GM23338 (cell line): Measurements from ENCODE around the gene TMC3. TPM values are rescaled to one million over a fixed set of nuclear protein-coding genes. Genes with fewer than 3 reads are reported as not detected.

Source experiments
- ATAC-seq: fragments of 200-7000 bp; cut with Tn5 transposase; 3 replicates; pipeline ENCODE4 v1.9.1; 2020
- DNase-seq: peaks from one replicate; pipeline ENCODE4 v3.0.0-alpha.2; 2015; ENCODE audit warnings: low spot score
- H2AFZ ChIP-seq: fragments of 200-600 bp; sonication (generic); 2 replicates; pipeline ENCODE4 v1.8.0; 2016; ENCODE audit warnings: antibody characterized with exemption, mild to moderate bottlenecking, moderate library complexity
- H3F3A ChIP-seq: fragments of 200-600 bp; sonication (generic); replicated peaks from 2 replicates; pipeline ENCODE4 v1.8.0; 2017; ENCODE audit warnings: antibody characterized with exemption, mixed run types, low read depth
- H3K27ac ChIP-seq: fragments of 200-600 bp; sonication (generic); 2 replicates; pipeline ENCODE4 v1.6.1; 2016; ENCODE audit warnings: low read depth
- H3K27me3 ChIP-seq: fragments of 200-600 bp; sonication (generic); 2 replicates; pipeline ENCODE4 v1.8.0; 2016; ENCODE audit warnings: mild to moderate bottlenecking, mixed run types, moderate library complexity; ENCODE audit not compliant: insufficient read depth
- H3K36me3 ChIP-seq: fragments of 200-600 bp; sonication (generic); 2 replicates; pipeline ENCODE4 v1.8.0; 2016; ENCODE audit warnings: mild to moderate bottlenecking; ENCODE audit not compliant: insufficient read depth
- H3K4me1 ChIP-seq: fragments of 200-600 bp; sonication (generic); 2 replicates; pipeline ENCODE4 v1.8.0; 2016; ENCODE audit warnings: mild to moderate bottlenecking, moderate library complexity; ENCODE audit not compliant: insufficient read depth
- H3K4me2 ChIP-seq: fragments of 200-600 bp; sonication (generic); 2 replicates; pipeline ENCODE4 v1.7.1; 2017; ENCODE audit warnings: mixed run types
- H3K4me3 ChIP-seq: fragments of 200-600 bp; sonication (generic); 2 replicates; pipeline ENCODE4 v1.6.1; 2016; ENCODE audit warnings: mixed run types
- H3K79me2 ChIP-seq: fragments of 200-600 bp; sonication (generic); replicated peaks from 2 replicates; pipeline ENCODE4 v1.8.0; 2017; ENCODE audit warnings: mild to moderate bottlenecking; ENCODE audit not compliant: insufficient read depth
- H3K9me2 ChIP-seq: fragments of 200-600 bp; sonication (generic); 2 replicates; pipeline ENCODE4 v1.8.0; 2017; ENCODE audit not compliant: insufficient read depth
- H4K20me1 ChIP-seq: fragments of 200-600 bp; sonication (generic); replicated peaks from 2 replicates; pipeline ENCODE4 v1.8.0; 2017; ENCODE audit warnings: mild to moderate bottlenecking; ENCODE audit not compliant: insufficient read depth
- H3K27ac Mint-ChIP-seq: 2 replicates; pipeline ENCODE4 v1.8.0; 2020; ENCODE audit warnings: inconsistent platforms, mild to moderate bottlenecking, moderate library complexity, mixed read lengths
- H3K27me3 Mint-ChIP-seq: 3 replicates; pipeline ENCODE4 v1.8.0; 2022; ENCODE audit warnings: low read depth, mild to moderate bottlenecking, moderate library complexity, mixed read lengths, inconsistent platforms; ENCODE audit not compliant: insufficient read depth, poor library complexity
- H3K36me3 Mint-ChIP-seq: 3 replicates; pipeline ENCODE4 v1.8.0; 2021; ENCODE audit warnings: low read depth, mild to moderate bottlenecking, inconsistent platforms, moderate library complexity, mixed read lengths
- H3K4me1 Mint-ChIP-seq: 3 replicates; pipeline ENCODE4 v1.8.0; 2020; ENCODE audit warnings: mild to moderate bottlenecking, inconsistent platforms, mixed read lengths
- H3K4me3 Mint-ChIP-seq: 3 replicates; pipeline ENCODE4 v1.8.0; 2021; ENCODE audit warnings: moderate library complexity, mild to moderate bottlenecking, inconsistent platforms, mixed read lengths
- H3K9me3 Mint-ChIP-seq: 3 replicates; pipeline ENCODE4 v1.8.0; 2020; ENCODE audit warnings: moderate library complexity, mild to moderate bottlenecking, inconsistent platforms, mixed read lengths
- EZH2 ChIP-seq: fragments of 200-600 bp; sonication (generic); IDR thresholded peaks from one replicate; pipeline ENCODE4 v1.8.0; 2017; ENCODE audit warnings: antibody characterized with exemption, mild to moderate bottlenecking, low read depth; ENCODE audit not compliant: unreplicated experiment
- EZH2phosphoT487 ChIP-seq: fragments of 200-600 bp; sonication (generic); IDR thresholded peaks from one replicate; pipeline ENCODE4 v1.8.1; 2018; ENCODE audit warnings: antibody characterized with exemption; ENCODE audit not compliant: unreplicated experiment
- JUNB ChIP-seq: IDR thresholded peaks from one replicate; pipeline ENCODE4 v1.6.1; 2016; ENCODE audit warnings: antibody characterized with exemption; ENCODE audit not compliant: unreplicated experiment
- NANOG ChIP-seq: IDR thresholded peaks from 2 replicates; pipeline ENCODE4 v1.6.1; 2016; ENCODE audit warnings: antibody characterized with exemption, borderline replicate concordance
- POLR2AphosphoS5 ChIP-seq: IDR thresholded peaks from 2 replicates; pipeline ENCODE4 v1.6.1; 2016; ENCODE audit warnings: antibody characterized with exemption, low read depth
- STAT1 ChIP-seq: IDR thresholded peaks from one replicate; pipeline ENCODE4 v1.6.1; 2016; ENCODE audit warnings: antibody characterized with exemption; ENCODE audit not compliant: unreplicated experiment
- ZNF331 ChIP-seq: fragments of 250-450 bp; sonication (Bioruptor Pico); IDR thresholded peaks from 2 replicates; pipeline ENCODE4 v1.5.0; 2020; ENCODE audit warnings: low read depth, mild to moderate bottlenecking, moderate library complexity
- polyA plus RNA-seq: library from polyadenylated mRNA; unstranded; fragments of >200 nt; fragmentation: Nextera tagmentation; extraction: Ambion mirVana; gene quantifications from 2 replicates; pipeline ENCODE4 v1.2.1, GENCODE V29; 2016
- total RNA-seq: library from RNA; depleted of rRNA; stranded (reverse); fragments of >200 nt; shearing (Covaris generic); gene quantifications from 2 replicates; pipeline ENCODE4 v1.2.3, GENCODE V29; 2014
- TF ChIP-seq, protein P1 (sequence below), 2 experiments: fragments of 200-600 bp in 1 of 2; sonication (generic) in 1 of 2; conservative IDR thresholded peaks; 2 replicates each; pipeline versions ENCODE4 v1.5.1 to v1.6.1; 2016 to 2017; ENCODE audit warnings: antibody characterized with exemption in 2 of 2, low read depth in 2 of 2, mild to moderate bottlenecking in 2 of 2, moderate library complexity in 1 of 2
- TF ChIP-seq, protein P2 (sequence below): IDR thresholded peaks from one replicate; pipeline ENCODE4 v1.6.1; 2018; ENCODE audit warnings: antibody characterized with exemption; ENCODE audit not compliant: unreplicated experiment
- TF ChIP-seq, protein P3 (sequence below): IDR thresholded peaks from 2 replicates; pipeline ENCODE4 v1.6.1; 2016; ENCODE audit warnings: antibody characterized with exemption

The TMC3 gene
- total and polyA plus RNA-seq, 2 experiments from 2014 or later: 0.10 TPM; not detected in 1

DNA sequence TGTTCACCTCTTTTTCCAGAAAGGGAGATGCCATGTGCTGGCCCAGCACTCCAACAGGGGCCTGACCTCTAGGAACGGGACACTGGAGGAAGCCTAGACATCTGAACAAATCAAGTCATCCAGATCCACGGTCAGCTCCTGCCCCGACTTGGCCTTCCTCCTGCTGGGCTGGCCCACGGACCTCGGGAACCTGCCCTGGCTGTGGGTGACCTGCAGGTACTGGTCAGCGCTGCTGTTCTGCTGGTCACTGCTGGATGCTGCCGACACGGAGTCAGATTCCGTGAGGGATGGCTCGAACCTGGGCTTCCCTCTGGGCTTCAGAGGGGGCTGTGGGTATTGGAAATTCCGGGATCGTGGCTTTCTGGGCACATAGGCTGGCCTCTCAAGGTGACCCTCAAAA lies 41.7 kb downstream of the TMC3 start:
- Mint-ChIP-seq H3K4me1 (no peaks in the 10 kb centered on the region; the same call in 2 of the 3 replicates), H3K27me3 (peaks cover 9% of the 10 kb centered on the region), H3K27ac (no peak overlapping the region), H3K36me3 (no peaks in the 10 kb centered on the region), H3K9me3 (no peaks in the 10 kb centered on the region), H3K4me3 (no peak overlapping the region)
- Histone ChIP-seq H3K79me2 (no peaks in the 10 kb centered on the region), H3K4me3 (no peak overlapping the region), H3K4me1 (no peaks in the 10 kb centered on the region), H2AFZ (no peak overlapping the region), H3K9me2 (no peaks in the 10 kb centered on the region), H3K27ac (no peak overlapping the region), H3K27me3 (no peaks in the 10 kb centered on the region), H3K36me3 (no peaks in the 10 kb centered on the region), H4K20me1 (no peaks in the 10 kb centered on the region), H3K4me2 (no peak overlapping the region), H3F3A (no peaks in the 10 kb centered on the region)
- DNase-seq: no peak
- no peak for ATAC-seq
- TF ChIP-seq, protein P1, sequence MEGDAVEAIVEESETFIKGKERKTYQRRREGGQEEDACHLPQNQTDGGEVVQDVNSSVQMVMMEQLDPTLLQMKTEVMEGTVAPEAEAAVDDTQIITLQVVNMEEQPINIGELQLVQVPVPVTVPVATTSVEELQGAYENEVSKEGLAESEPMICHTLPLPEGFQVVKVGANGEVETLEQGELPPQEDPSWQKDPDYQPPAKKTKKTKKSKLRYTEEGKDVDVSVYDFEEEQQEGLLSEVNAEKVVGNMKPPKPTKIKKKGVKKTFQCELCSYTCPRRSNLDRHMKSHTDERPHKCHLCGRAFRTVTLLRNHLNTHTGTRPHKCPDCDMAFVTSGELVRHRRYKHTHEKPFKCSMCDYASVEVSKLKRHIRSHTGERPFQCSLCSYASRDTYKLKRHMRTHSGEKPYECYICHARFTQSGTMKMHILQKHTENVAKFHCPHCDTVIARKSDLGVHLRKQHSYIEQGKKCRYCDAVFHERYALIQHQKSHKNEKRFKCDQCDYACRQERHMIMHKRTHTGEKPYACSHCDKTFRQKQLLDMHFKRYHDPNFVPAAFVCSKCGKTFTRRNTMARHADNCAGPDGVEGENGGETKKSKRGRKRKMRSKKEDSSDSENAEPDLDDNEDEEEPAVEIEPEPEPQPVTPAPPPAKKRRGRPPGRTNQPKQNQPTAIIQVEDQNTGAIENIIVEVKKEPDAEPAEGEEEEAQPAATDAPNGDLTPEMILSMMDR (conservative IDR thresholded peaks at IDR 0.05; ENCODE audit: low read depth in 2 of 2): no peak

DNA sequence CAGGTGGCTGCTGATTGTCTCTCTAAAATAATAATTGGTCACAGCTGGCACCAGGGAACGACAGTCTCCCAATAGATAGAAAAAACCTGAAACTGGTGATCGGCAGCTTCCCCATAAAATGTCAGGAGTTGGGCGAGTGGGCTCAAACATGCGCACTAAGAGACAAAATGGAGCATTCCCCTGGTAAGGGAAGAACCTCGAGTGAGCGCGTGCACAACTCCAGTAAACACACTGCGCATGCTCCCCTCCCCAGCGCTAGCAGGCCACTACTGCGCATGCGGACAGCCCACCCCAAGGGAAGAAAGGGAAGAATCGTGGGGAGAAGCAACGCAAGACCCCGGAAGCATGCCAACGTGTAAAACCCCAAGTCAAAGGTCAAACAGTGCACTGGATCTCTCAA lies 42.4 kb downstream of the TMC3 start:
- H2AFZ ChIP-seq: no peak overlapping the region
- DNase-seq (no peak), ATAC-seq (no peak)
- H3K36me3 Mint-ChIP-seq: no peaks in the 10 kb centered on the region
- no peaks in the 10 kb centered on the region for H3K79me2 ChIP-seq
- no peak overlapping the region for H3K27ac ChIP-seq
- H3K4me3 ChIP-seq: no peak overlapping the region
- no peak overlapping the region for H3K4me3 Mint-ChIP-seq
- H3K27me3 Mint-ChIP-seq: peaks cover 9% of the 10 kb centered on the region
- H3F3A ChIP-seq: no peaks in the 10 kb centered on the region
- H3K27me3 ChIP-seq: no peaks in the 10 kb centered on the region
- no peaks in the 10 kb centered on the region for H3K9me3 Mint-ChIP-seq
- H3K4me1 Mint-ChIP-seq: no peaks in the 10 kb centered on the region
- no peaks in the 10 kb centered on the region for H4K20me1 ChIP-seq
- H3K27ac Mint-ChIP-seq: no peak overlapping the region
- no peaks in the 10 kb centered on the region for H3K9me2 ChIP-seq
- no peak overlapping the region for H3K4me2 ChIP-seq
- no peaks in the 10 kb centered on the region for H3K36me3 ChIP-seq
- H3K4me1 ChIP-seq: no peaks in the 10 kb centered on the region
- TF ChIP-seq ZNF331 (CRISPR knock-in tag) (no peak), EZH2phosphoT487 (no peak), STAT1 (no peak), JUNB (no peak), EZH2 (no peak), POLR2AphosphoS5 (no peak), NANOG (no peak)
- TF ChIP-seq, protein P2, sequence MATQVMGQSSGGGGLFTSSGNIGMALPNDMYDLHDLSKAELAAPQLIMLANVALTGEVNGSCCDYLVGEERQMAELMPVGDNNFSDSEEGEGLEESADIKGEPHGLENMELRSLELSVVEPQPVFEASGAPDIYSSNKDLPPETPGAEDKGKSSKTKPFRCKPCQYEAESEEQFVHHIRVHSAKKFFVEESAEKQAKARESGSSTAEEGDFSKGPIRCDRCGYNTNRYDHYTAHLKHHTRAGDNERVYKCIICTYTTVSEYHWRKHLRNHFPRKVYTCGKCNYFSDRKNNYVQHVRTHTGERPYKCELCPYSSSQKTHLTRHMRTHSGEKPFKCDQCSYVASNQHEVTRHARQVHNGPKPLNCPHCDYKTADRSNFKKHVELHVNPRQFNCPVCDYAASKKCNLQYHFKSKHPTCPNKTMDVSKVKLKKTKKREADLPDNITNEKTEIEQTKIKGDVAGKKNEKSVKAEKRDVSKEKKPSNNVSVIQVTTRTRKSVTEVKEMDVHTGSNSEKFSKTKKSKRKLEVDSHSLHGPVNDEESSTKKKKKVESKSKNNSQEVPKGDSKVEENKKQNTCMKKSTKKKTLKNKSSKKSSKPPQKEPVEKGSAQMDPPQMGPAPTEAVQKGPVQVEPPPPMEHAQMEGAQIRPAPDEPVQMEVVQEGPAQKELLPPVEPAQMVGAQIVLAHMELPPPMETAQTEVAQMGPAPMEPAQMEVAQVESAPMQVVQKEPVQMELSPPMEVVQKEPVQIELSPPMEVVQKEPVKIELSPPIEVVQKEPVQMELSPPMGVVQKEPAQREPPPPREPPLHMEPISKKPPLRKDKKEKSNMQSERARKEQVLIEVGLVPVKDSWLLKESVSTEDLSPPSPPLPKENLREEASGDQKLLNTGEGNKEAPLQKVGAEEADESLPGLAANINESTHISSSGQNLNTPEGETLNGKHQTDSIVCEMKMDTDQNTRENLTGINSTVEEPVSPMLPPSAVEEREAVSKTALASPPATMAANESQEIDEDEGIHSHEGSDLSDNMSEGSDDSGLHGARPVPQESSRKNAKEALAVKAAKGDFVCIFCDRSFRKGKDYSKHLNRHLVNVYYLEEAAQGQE: no peak
- TF ChIP-seq, protein P3, sequence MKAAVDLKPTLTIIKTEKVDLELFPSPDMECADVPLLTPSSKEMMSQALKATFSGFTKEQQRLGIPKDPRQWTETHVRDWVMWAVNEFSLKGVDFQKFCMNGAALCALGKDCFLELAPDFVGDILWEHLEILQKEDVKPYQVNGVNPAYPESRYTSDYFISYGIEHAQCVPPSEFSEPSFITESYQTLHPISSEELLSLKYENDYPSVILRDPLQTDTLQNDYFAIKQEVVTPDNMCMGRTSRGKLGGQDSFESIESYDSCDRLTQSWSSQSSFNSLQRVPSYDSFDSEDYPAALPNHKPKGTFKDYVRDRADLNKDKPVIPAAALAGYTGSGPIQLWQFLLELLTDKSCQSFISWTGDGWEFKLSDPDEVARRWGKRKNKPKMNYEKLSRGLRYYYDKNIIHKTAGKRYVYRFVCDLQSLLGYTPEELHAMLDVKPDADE: no peak
- TF ChIP-seq, protein P1 (conservative IDR thresholded peaks at IDR 0.05; ENCODE audit: low read depth in 2 of 2): no peak
